H9 (cell line): ENCODE measurements around the gene LCE6A. TPM values are rescaled to one million over a fixed set of nuclear protein-coding genes. Genes with fewer than 3 reads are reported as not detected.

ENCODE experiments used
- DNase-seq: peaks from one replicate; pipeline ENCODE4 v3.0.0-alpha.2; 2017
- H2AFZ ChIP-seq: one replicate; pipeline ENCODE4 v1.6.1; 2013; ENCODE audit warnings: mild to moderate bottlenecking, low read length, control low read depth, moderate library complexity
- H2AK5ac ChIP-seq: 2 replicates; pipeline ENCODE4 v1.6.1; 2013; ENCODE audit warnings: low read length, control low read depth, mixed read lengths; ENCODE audit not compliant: insufficient read length
- H2BK120ac ChIP-seq: one replicate; pipeline ENCODE4 v1.6.1; 2013; ENCODE audit warnings: low read depth, mild to moderate bottlenecking, low read length, control low read depth, inconsistent platforms; ENCODE audit not compliant: poor library complexity, severe bottlenecking
- H2BK12ac ChIP-seq: 2 replicates; pipeline ENCODE4 v1.6.1; 2013; ENCODE audit warnings: low read length, control low read depth, mixed read lengths, low read depth; ENCODE audit not compliant: insufficient read length
- H2BK15ac ChIP-seq: 2 replicates; pipeline ENCODE4 v1.6.1; 2013; ENCODE audit warnings: low read depth, low read length, control low read depth
- H2BK20ac ChIP-seq: one replicate; pipeline ENCODE4 v1.6.1; 2013; ENCODE audit warnings: low read depth, mild to moderate bottlenecking, low read length, control low read depth, inconsistent platforms; ENCODE audit not compliant: poor library complexity, severe bottlenecking
- H2BK5ac ChIP-seq: 2 replicates; pipeline ENCODE4 v1.6.1; 2013; ENCODE audit warnings: low read length, control low read depth, mixed read lengths; ENCODE audit not compliant: insufficient read length
- H3K14ac ChIP-seq: 2 replicates; pipeline ENCODE4 v1.6.1; 2013; ENCODE audit warnings: low read length, control low read depth; ENCODE audit not compliant: insufficient read depth
- H3K18ac ChIP-seq: 2 replicates; pipeline ENCODE4 v1.6.1; 2013; ENCODE audit warnings: low read depth, mild to moderate bottlenecking, mixed read lengths, low read length, control low read depth; ENCODE audit not compliant: insufficient read length
- H3K23ac ChIP-seq: 2 replicates; pipeline ENCODE4 v1.6.1; 2013; ENCODE audit warnings: low read length, control low read depth, mixed read lengths, low read depth; ENCODE audit not compliant: insufficient read length
- H3K23me2 ChIP-seq: 2 replicates; pipeline ENCODE4 v1.6.1; 2013; ENCODE audit warnings: low read depth, mild to moderate bottlenecking, mixed read lengths, low read length, control low read depth; ENCODE audit not compliant: insufficient read length, poor library complexity, severe bottlenecking
- H3K27ac ChIP-seq: 2 replicates; pipeline ENCODE4 v1.5.1; 2013; ENCODE audit warnings: low read length, control low read depth, mixed read lengths, low read depth; ENCODE audit not compliant: insufficient read length
- H3K27me3 ChIP-seq: 2 replicates; pipeline ENCODE4 v1.6.1; 2013; ENCODE audit warnings: low read length, control low read depth, inconsistent platforms; ENCODE audit not compliant: insufficient read depth
- H3K4ac ChIP-seq: 2 replicates; pipeline ENCODE4 v1.6.1; 2013; ENCODE audit warnings: low read depth, mild to moderate bottlenecking, control low read depth, inconsistent platforms, low read length, moderate library complexity
- H3K4me1 ChIP-seq: 2 replicates; pipeline ENCODE4 v1.6.1; 2013; ENCODE audit warnings: low read length, control low read depth, inconsistent platforms; ENCODE audit not compliant: insufficient read depth
- H3K4me2 ChIP-seq: 2 replicates; pipeline ENCODE4 v1.6.1; 2013; ENCODE audit warnings: low read length, control low read depth, mixed read lengths; ENCODE audit not compliant: insufficient read length, insufficient read depth
- H3K56ac ChIP-seq: 2 replicates; pipeline ENCODE4 v1.6.1; 2013; ENCODE audit warnings: low read depth, mild to moderate bottlenecking, mixed read lengths, low read length, control low read depth; ENCODE audit not compliant: insufficient read length
- H3K79me1 ChIP-seq: 2 replicates; pipeline ENCODE4 v1.6.1; 2013; ENCODE audit warnings: low read depth, mild to moderate bottlenecking, moderate library complexity, low read length, control low read depth, inconsistent platforms; ENCODE audit not compliant: insufficient read depth, poor library complexity, severe bottlenecking
- H3K79me2 ChIP-seq: 2 replicates; pipeline ENCODE4 v1.6.1; 2013; ENCODE audit warnings: low read length, control low read depth, inconsistent platforms; ENCODE audit not compliant: insufficient read depth
- H3K9ac ChIP-seq: 2 replicates; pipeline ENCODE4 v1.6.1; 2013; ENCODE audit warnings: low read length, control low read depth, mixed read lengths; ENCODE audit not compliant: insufficient read length; ENCODE audit errors: extremely low read depth
- H3K9me3 ChIP-seq: one replicate; pipeline ENCODE4 v1.6.1; 2013; ENCODE audit warnings: low read depth, low read length, inconsistent platforms; ENCODE audit not compliant: control insufficient read depth
- H3T11ph ChIP-seq: one replicate; pipeline ENCODE4 v1.6.1; 2013; ENCODE audit warnings: mild to moderate bottlenecking, low read length, control low read depth, inconsistent platforms
- H4K20me1 ChIP-seq: one replicate; pipeline ENCODE4 v1.6.1; 2013; ENCODE audit not compliant: control insufficient read depth, insufficient read length, insufficient read depth
- H4K5ac ChIP-seq: 2 replicates; pipeline ENCODE4 v1.6.1; 2013; ENCODE audit warnings: low read depth, mild to moderate bottlenecking, mixed read lengths, low read length, control low read depth; ENCODE audit not compliant: insufficient read length
- H4K8ac ChIP-seq: replicated peaks from 2 replicates; pipeline ENCODE4 v1.6.1; 2013; ENCODE audit warnings: low read length, control low read depth, mixed read lengths, low read depth; ENCODE audit not compliant: insufficient read length
- H4K91ac ChIP-seq: 2 replicates; pipeline ENCODE4 v1.6.1; 2013; ENCODE audit warnings: low read depth, mild to moderate bottlenecking, moderate library complexity, mixed read lengths, low read length, control low read depth; ENCODE audit not compliant: insufficient read length
- H3K27ac Mint-ChIP-seq, 3 experiments: 2 replicates in 2 of 3; 3 replicates in 1 of 3; pipeline ENCODE4 v1.8.0; 2020 to 2021; ENCODE audit warnings: mixed read lengths in 3 of 3, mild to moderate bottlenecking in 1 of 3, moderate library complexity in 1 of 3
- H3K27me3 Mint-ChIP-seq: 2 replicates; pipeline ENCODE4 v1.8.0; 2021; ENCODE audit warnings: low read depth, mild to moderate bottlenecking, moderate library complexity, mixed read lengths
- H3K36me3 Mint-ChIP-seq, 3 experiments: 2 replicates in 2 of 3; 3 replicates in 1 of 3; pipeline ENCODE4 v1.8.0; 2020 to 2021; ENCODE audit warnings: low read depth in 3 of 3, mixed read lengths in 3 of 3; ENCODE audit not compliant: insufficient read depth in 1 of 3
- H3K4me1 Mint-ChIP-seq, 2 experiments: 2 replicates each; pipeline ENCODE4 v1.8.0; 2020; ENCODE audit warnings: mixed read lengths in 2 of 2
- H3K4me3 Mint-ChIP-seq, 2 experiments: 2 replicates in 1 of 2; 3 replicates in 1 of 2; pipeline ENCODE4 v1.8.0; 2020 to 2021; ENCODE audit warnings: mild to moderate bottlenecking in 2 of 2, mixed read lengths in 2 of 2, moderate library complexity in 1 of 2
- H3K9me3 Mint-ChIP-seq, 2 experiments: 2 replicates in 1 of 2; 3 replicates in 1 of 2; pipeline ENCODE4 v1.8.0; 2020; ENCODE audit warnings: mild to moderate bottlenecking in 2 of 2, mixed read lengths in 2 of 2, moderate library complexity in 1 of 2
- CTCF ChIP-seq: fragments of 200-600 bp; sonication (generic); conservative IDR thresholded peaks from 3 replicates; pipeline ENCODE4 v1.8.0; 2021; ENCODE audit warnings: antibody characterized with exemption, mild to moderate bottlenecking
- WGBS: extraction: QIAGEN DNeasy Blood & Tissue Kit; methylation state at CpG from one replicate; pipeline ENCODE4 v1.1.7; 2013; ENCODE audit warnings: missing lambda C conversion rate, low lambda C conversion rate, mixed read lengths; ENCODE audit not compliant: insufficient read length; ENCODE audit errors: extremely low coverage; 5-methylcytosine and 5-hydroxymethylcytosine counted together
- total RNA-seq: library from RNA; stranded (reverse); gene quantifications from 2 replicates; pipeline ENCODE4 v1.2.1, GENCODE V29; 2021

LCE6A gene
- total RNA-seq, 1 experiment from 2014 or later, result not detected

DNA sequence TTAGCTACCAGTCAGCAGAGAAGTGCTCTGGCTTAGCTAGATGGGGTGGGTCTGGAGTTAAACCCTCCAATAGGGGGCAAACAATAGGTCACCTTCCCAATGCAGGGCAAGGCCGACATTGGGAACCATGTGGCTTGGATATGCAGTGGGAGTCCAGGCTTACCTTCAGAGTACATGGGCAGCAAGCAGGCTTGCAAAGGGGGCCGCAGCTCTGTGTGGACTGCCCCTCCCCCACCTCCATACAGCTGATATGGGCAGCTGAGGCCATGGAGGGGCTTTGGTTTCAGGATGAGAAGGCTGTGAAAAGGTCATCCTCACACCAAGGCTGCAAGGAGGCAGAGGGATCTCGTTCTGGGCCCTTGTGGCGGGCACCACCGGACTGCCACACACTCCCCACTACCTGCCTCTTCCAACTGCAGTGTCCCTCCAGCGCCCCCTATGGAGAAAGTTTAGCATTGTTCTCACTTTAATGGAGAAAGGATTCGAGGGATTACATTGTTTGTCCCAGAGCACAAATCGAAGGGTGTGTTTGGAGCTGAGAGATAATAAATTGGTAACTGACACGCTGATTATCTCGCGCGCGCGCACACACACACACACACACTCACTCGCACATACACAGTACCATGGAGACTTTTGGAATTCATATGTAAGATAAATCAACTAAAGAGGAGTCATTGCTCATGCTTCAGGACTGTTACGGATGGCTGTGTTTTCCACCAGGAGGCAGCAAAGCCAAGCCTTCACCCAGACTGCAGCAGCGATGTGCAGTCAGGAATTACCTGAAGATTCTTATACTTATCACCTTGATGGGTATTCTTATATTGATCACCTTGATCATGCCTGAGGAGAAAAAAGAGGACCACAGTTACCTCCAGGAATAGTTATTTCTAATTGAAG is 28.4 kb downstream of the LCE6A start:
- peak; percentile 74 for TF ChIP-seq CTCF
- no peaks in the 10 kb centered on the region for H3K4me1 ChIP-seq
- no peak overlapping the region for H3K23ac ChIP-seq
- no peak overlapping the region for H2AFZ ChIP-seq
- no peaks in the 10 kb centered on the region for H3K79me1 ChIP-seq
- H3K14ac ChIP-seq, result no peak overlapping the region
- Mint-ChIP-seq H3K27ac (no peak overlapping the region), H3K9me3 (peaks cover 7 to 13% of the 10 kb centered on the region in 2 experiments), H3K4me3 (no peak overlapping the region; a peak in 1 of 5 replicates), H3K4me1 (no peaks in the 10 kb centered on the region), H3K36me3 (no peaks in the 10 kb centered on the region), H3K27me3 (no peaks in the 10 kb centered on the region; the same call in none of the 2 replicates)
- no peak overlapping the region for H2BK12ac ChIP-seq
- H3K9ac ChIP-seq, result no peak overlapping the region
- no peak overlapping the region for H2BK120ac ChIP-seq
- H3K4ac ChIP-seq, result no peak overlapping the region
- peaks cover 2% of the 10 kb centered on the region for H3K9me3 ChIP-seq
- H3K56ac ChIP-seq, result no peak overlapping the region
- peak; percentile 27 for DNase-seq
- no peak overlapping the region for H2AK5ac ChIP-seq
- no peaks in the 10 kb centered on the region for H3K79me2 ChIP-seq
- no peak overlapping the region for H2BK20ac ChIP-seq
- no peak overlapping the region for H4K5ac ChIP-seq
- no peak overlapping the region for H2BK5ac ChIP-seq
- no peaks in the 10 kb centered on the region for H4K20me1 ChIP-seq
- H3K27me3 ChIP-seq, result no peaks in the 10 kb centered on the region
- no peak overlapping the region for H4K8ac ChIP-seq
- no peaks in the 10 kb centered on the region for H3K23me2 ChIP-seq
- no peak overlapping the region for H3K27ac ChIP-seq
- H2BK15ac ChIP-seq, result no peak overlapping the region
- no peak overlapping the region for H4K91ac ChIP-seq
- no CpG with 5 or more reads among the region's 17 CpGs for WGBS
- H3K4me2 ChIP-seq, result no peak overlapping the region
- H3T11ph ChIP-seq, result no peak overlapping the region
- no peak overlapping the region for H3K18ac ChIP-seq
